HepG2 (cell line): ENCODE measurements around the gene FGGY. TPM values are rescaled to one million over a fixed set of nuclear protein-coding genes. Genes with fewer than 3 reads are reported as not detected.

Source experiments
- ATAC-seq: fragments of 200-7000 bp; cut with Tn5 transposase; 3 replicates; pipeline ENCODE4 v1.9.1; 2020; ENCODE audit warnings: mild to moderate bottlenecking, moderate library complexity
- BruUV-seq: library from RNA; stranded (reverse); fragments of 400-500 nt; replicated peaks from 2 replicates; lab custom pipeline; 2021; lab: Mats Ljungman, UMichigan
- CTCF ChIA-PET: fragments of 300-600 bp; formaldehyde crosslinking; extraction: SDS; loops from one replicate; lab custom pipeline; 2021; ENCODE audit warnings: low total read pairs, inconsistent platforms, low intra/inter-chr PET ratio; lab: Yijun Ruan, JAX
- POLR2A ChIA-PET: fragments of 350-600 bp; sonication (Branson Sonifier 250); formaldehyde crosslinking; loops from one replicate; lab custom pipeline; 2020; ENCODE audit warnings: antibody characterized with exemption, inconsistent platforms; lab: Yijun Ruan, JAX
- DNase-seq: peaks from one replicate; pipeline ENCODE4 v3.0.0-alpha.2; 2015; ENCODE audit warnings: low spot score
- FAIRE-seq: peaks from 3 replicates; lab custom pipeline; 2011; peaks lifted over from hg19 to GRCh38; lab: Jason Lieb, UNC
- H2AFZ ChIP-seq: one replicate; pipeline ENCODE4 v1.6.1; 2011; ENCODE audit warnings: low read length, inconsistent platforms
- H3K27ac ChIP-seq: fragments of 300-600 bp; 3 replicates; pipeline ENCODE4 v1.8.0; 2011; ENCODE audit warnings: mixed run types, mild to moderate bottlenecking, mixed read lengths, low read length, inconsistent platforms; ENCODE audit not compliant: insufficient read depth; ENCODE audit errors: extremely low read length
- H3K27me3 ChIP-seq, 2 experiments: fragments of 200-600 bp in 1 of 2; 2 replicates in 1 of 2; 3 replicates in 1 of 2; pipeline versions ENCODE4 v1.6.0 to v1.8.0; 2011; ENCODE audit warnings: low read length in 2 of 2, mild to moderate bottlenecking in 2 of 2, moderate library complexity in 2 of 2, inconsistent platforms in 1 of 2; ENCODE audit not compliant: insufficient read depth in 2 of 2, control insufficient read depth in 1 of 2
- H3K36me3 ChIP-seq, 2 experiments: fragments of 200-600 bp in 1 of 2; replicated peaks in 1 of 2; 2 replicates in 1 of 2; 3 replicates in 1 of 2; pipeline versions ENCODE4 v1.5.1 to v1.8.0; 2011; ENCODE audit warnings: low read length in 2 of 2, inconsistent platforms in 1 of 2; ENCODE audit not compliant: insufficient read depth in 2 of 2, control insufficient read depth in 1 of 2
- H3K4me1 ChIP-seq: 2 replicates; pipeline ENCODE4 v1.5.1; 2012; ENCODE audit warnings: low read length, inconsistent platforms; ENCODE audit not compliant: insufficient read depth
- H3K4me2 ChIP-seq: 2 replicates; pipeline ENCODE4 v1.6.0; 2011; ENCODE audit warnings: low read depth, low read length, inconsistent platforms
- H3K4me3 ChIP-seq, 3 experiments: fragments of 200-600 bp in 1 of 3; sonication (generic), shearing (Covaris generic) in 1 of 3; replicated peaks in 1 of 3; 2 replicates each; pipeline ENCODE4 v1.5.1; 2011 to 2016; ENCODE audit warnings: low read length in 3 of 3, inconsistent platforms in 2 of 3, low read depth in 2 of 3, mild to moderate bottlenecking in 2 of 3, control low read depth in 1 of 3, mixed read lengths in 1 of 3; ENCODE audit not compliant: insufficient read depth in 1 of 3
- H3K79me2 ChIP-seq: one replicate; pipeline ENCODE4 v1.6.1; 2011; ENCODE audit warnings: low read length, inconsistent platforms; ENCODE audit not compliant: insufficient read depth
- H3K9ac ChIP-seq: 2 replicates; pipeline ENCODE4 v1.6.0; 2011; ENCODE audit warnings: mild to moderate bottlenecking, low read depth, low read length, inconsistent platforms; ENCODE audit not compliant: insufficient read depth
- H3K9me3 ChIP-seq: 2 replicates; pipeline ENCODE4 v1.5.1; 2012; ENCODE audit warnings: mild to moderate bottlenecking, low read length
- H4K20me1 ChIP-seq: 2 replicates; pipeline ENCODE4 v1.6.0; 2011; ENCODE audit warnings: inconsistent platforms, mild to moderate bottlenecking, low read length, moderate library complexity; ENCODE audit not compliant: insufficient read depth
- ELF1 ChIP-seq: sonication (generic); formaldehyde crosslinking; IDR thresholded peaks from 2 replicates; pipeline ENCODE4 v1.4.0; 2020; ENCODE audit warnings: missing genetic modification reagents
- MYPOP ChIP-seq: sonication (generic); formaldehyde crosslinking; IDR thresholded peaks from 2 replicates; pipeline ENCODE4 v1.8.1; 2023; ENCODE audit warnings: mild to moderate bottlenecking, moderate library complexity, missing genetic modification reagents
- NAIF1 ChIP-seq: sonication (generic); formaldehyde crosslinking; IDR thresholded peaks from 2 replicates; pipeline ENCODE4 v1.5.0; 2020; ENCODE audit warnings: mild to moderate bottlenecking, missing genetic modification reagents, borderline replicate concordance
- ZFP36L2 ChIP-seq: sonication (generic); formaldehyde crosslinking; IDR thresholded peaks from 2 replicates; pipeline ENCODE4 v1.4.0; 2020; ENCODE audit warnings: missing genetic modification reagents
- WGBS: methylation state at CpG from one replicate; pipeline ENCODE4 v1.1.6; 2017; ENCODE audit warnings: low lambda C conversion rate; 5-methylcytosine and 5-hydroxymethylcytosine counted together
- in situ Hi-C: cut with HindIII; loops from 2 replicates; pipeline ENCODE4 v1.10.0; 2017; ENCODE audit warnings: low pct_unique_long_range_greater_than_20kb; ENCODE audit not compliant: extremely low pct_ligation_motif_present
- intact Hi-C: fragments of 100-400 bp; cut with micrococcal nuclease; formaldehyde crosslinking; loops from one replicate; pipeline ENCODE4 v1.10.0; 2022; ENCODE audit not compliant: unreplicated experiment
- polyA plus RNA-seq, 8 experiments: library from polyadenylated mRNA; depleted of rRNA in 3 of 8; stranded (reverse) in 7 of 8; unstranded in 1 of 8; fragments of >200 nt; fragmentation: Illumina TruSeq in 4 of 8; extraction: Trizol in 4 of 8; gene quantifications; 2 replicates each; pipeline versions ENCODE4 v1.2.1 to v1.2.3, GENCODE V29; 2011 to 2016; ENCODE audit warnings: low read depth in 4 of 8, missing spikeins in 1 of 8, mixed read lengths in 1 of 8; ENCODE audit not compliant: insufficient read depth in 1 of 8
- total RNA-seq, 5 experiments: library from RNA; depleted of rRNA; stranded (reverse); fragments of >200 nt; fragmentation: Illumina TruSeq; extraction: Trizol; gene quantifications; 2 replicates each; pipeline ENCODE4 v1.2.3, GENCODE V29; 2016; ENCODE audit warnings: low read depth in 1 of 5
- TF ChIP-seq, protein P1 (sequence below): sonication (generic); formaldehyde crosslinking; IDR thresholded peaks from 2 replicates; pipeline ENCODE4 v1.9.0; 2021; ENCODE audit warnings: missing genetic modification reagents, borderline replicate concordance
- TF ChIP-seq, protein P2 (sequence below): IDR thresholded peaks from 2 replicates; pipeline ENCODE4 v1.6.1; 2016

FGGY gene
- total and polyA plus RNA-seq, 2 of the 13 experiments (the other 11 are each of a cell fraction or from before 2014, with no cell fraction given) = 15.7 to 27.5 TPM

DNA sequence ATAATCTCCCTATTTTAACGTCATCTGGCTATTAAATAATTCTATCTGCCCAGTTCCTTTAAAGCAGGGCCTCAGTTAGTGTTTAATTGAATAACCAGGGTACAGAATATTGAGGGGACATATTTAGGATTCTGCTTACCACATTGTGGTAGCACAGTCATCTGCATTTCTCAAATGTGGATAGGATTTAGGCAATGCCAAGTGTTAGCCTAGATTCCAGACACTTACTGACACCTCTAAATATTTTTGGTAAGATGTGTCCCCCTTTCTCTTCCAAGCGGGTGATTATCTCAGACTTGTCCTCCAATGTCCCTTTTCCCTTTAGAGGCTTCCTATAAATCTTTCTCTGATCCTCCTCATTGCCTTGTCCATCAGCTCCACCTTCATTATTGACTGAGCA, 357.1 kb downstream of the FGGY start:
- Histone ChIP-seq H3K27ac (no peak overlapping the region), H4K20me1 (no peaks in the 10 kb centered on the region), H3K9me3 (no peaks in the 10 kb centered on the region), H3K4me3 (no peak overlapping the region), H3K36me3 (no peaks in the 10 kb centered on the region), H3K4me2 (no peak overlapping the region), H3K4me1 (peaks cover 43% of the 10 kb centered on the region), H3K79me2 (no peaks in the 10 kb centered on the region), H3K27me3 (no peaks in the 10 kb centered on the region), H2AFZ (no peak overlapping the region), H3K9ac (no peak overlapping the region)
- POLR2A ChIA-PET = no interaction called here
- in situ Hi-C loops (no loop called here), intact Hi-C loops (no loop called here)
- no TSS peak for BruUV-seq
- FAIRE-seq (no peak), DNase-seq (no peak), ATAC-seq (no peak)
- 94% methylated on average over 2 of the region's 2 CpGs for WGBS
- TF ChIP-seq, protein P1, sequence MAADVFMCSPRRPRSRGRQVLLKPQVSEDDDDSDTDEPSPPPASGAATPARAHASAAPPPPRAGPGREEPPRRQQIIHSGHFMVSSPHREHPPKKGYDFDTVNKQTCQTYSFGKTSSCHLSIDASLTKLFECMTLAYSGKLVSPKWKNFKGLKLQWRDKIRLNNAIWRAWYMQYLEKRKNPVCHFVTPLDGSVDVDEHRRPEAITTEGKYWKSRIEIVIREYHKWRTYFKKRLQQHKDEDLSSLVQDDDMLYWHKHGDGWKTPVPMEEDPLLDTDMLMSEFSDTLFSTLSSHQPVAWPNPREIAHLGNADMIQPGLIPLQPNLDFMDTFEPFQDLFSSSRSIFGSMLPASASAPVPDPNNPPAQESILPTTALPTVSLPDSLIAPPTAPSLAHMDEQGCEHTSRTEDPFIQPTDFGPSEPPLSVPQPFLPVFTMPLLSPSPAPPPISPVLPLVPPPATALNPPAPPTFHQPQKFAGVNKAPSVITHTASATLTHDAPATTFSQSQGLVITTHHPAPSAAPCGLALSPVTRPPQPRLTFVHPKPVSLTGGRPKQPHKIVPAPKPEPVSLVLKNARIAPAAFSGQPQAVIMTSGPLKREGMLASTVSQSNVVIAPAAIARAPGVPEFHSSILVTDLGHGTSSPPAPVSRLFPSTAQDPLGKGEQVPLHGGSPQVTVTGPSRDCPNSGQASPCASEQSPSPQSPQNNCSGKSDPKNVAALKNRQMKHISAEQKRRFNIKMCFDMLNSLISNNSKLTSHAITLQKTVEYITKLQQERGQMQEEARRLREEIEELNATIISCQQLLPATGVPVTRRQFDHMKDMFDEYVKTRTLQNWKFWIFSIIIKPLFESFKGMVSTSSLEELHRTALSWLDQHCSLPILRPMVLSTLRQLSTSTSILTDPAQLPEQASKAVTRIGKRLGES (CRISPR knock-in tag) = no peak
- TF ChIP-seq ELF1 (no peak), ZFP36L2 (CRISPR knock-in tag) (no peak), MYPOP (CRISPR knock-in tag) (no peak), NAIF1 (CRISPR knock-in tag) (no peak)
- TF ChIP-seq, protein P2, sequence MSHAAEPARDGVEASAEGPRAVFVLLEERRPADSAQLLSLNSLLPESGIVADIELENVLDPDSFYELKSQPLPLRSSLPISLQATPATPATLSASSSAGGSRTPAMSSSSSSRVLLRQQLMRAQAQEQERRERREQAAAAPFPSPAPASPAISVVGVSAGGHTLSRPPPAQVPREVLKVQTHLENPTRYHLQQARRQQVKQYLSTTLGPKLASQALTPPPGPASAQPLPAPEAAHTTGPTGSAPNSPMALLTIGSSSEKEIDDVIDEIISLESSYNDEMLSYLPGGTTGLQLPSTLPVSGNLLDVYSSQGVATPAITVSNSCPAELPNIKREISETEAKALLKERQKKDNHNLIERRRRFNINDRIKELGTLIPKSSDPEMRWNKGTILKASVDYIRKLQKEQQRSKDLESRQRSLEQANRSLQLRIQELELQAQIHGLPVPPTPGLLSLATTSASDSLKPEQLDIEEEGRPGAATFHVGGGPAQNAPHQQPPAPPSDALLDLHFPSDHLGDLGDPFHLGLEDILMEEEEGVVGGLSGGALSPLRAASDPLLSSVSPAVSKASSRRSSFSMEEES (CRISPR knock-in tag) = no peak
- CTCF ChIA-PET = no interaction called here
